Stimulated activated naive CD8-positive, alpha-beta T cell treated with anti-CD3 and anti-CD28 coated beads, Interleukin-15, Interleukin-2, amounts not matched to agents 100 U/mL and 50 U/mL, for 24 hours (primary cell): ENCODE data around the gene DIPK1B.
"Not testable (repeated sequence)": the region's sequence is repeated elsewhere in the genome, so short reads cannot be mapped to it uniquely, and the experiment has no call there.

Experiments used
- ATAC-seq: fragments of 150-1000 bp; cut with Tn5 transposase; one replicate; pipeline ENCODE4 v1.10.0; 2021
- DNase-seq: peaks from one replicate; pipeline ENCODE4 v3.0.0; 2021

Gene DIPK1B

DNA sequence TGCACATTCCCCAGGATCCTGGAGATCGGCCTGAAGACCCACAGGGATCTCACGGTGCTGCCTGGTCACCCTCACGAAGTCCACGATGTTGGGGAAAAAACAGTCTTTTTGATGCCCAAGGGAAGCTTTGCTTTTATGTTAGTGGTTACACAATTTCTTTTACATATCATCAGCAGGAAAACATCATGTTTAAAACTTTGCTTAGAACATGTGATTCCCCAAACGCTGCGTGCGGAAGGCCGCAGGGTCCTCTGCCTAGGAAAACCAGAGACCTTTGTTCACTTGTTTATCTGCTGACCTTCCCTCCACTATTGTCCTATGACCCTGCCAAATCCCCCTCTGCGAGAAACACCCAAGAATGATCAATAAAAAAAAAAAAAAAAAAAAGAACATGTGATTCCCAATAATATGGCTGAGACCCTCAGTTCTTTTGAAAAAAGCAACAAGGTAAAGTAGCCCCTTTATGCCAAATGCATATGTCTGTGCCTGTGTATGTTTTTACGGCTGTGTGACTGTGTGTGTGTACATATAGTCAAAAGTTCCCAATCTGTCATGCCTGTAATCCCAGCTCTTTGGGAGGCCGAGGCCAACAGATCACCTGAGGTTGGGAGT is 13.6 kb upstream of the DIPK1B start:
- no peak for ATAC-seq
- DNase-seq, result no peak

DNA sequence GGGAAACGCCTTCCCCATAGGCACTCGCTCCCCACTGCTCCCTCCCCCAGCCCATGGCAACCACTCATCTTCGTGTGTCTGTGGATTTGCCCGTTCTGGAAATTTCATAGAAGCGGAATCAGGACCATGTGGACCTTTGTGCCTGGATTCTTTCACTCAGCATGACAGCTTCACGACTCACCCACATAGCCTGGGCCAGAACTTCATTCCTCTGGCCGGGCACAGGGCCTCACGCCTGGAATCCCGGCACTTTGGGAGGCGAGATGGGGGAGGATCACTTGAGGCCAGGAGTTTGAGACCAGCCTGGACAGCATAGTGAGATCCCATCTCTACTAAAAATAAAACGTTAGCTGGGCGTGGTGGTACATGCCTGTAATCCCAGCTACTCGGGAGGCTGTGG is 12.1 kb upstream of the DIPK1B start:
- no peak for DNase-seq
- no peak for ATAC-seq

DNA sequence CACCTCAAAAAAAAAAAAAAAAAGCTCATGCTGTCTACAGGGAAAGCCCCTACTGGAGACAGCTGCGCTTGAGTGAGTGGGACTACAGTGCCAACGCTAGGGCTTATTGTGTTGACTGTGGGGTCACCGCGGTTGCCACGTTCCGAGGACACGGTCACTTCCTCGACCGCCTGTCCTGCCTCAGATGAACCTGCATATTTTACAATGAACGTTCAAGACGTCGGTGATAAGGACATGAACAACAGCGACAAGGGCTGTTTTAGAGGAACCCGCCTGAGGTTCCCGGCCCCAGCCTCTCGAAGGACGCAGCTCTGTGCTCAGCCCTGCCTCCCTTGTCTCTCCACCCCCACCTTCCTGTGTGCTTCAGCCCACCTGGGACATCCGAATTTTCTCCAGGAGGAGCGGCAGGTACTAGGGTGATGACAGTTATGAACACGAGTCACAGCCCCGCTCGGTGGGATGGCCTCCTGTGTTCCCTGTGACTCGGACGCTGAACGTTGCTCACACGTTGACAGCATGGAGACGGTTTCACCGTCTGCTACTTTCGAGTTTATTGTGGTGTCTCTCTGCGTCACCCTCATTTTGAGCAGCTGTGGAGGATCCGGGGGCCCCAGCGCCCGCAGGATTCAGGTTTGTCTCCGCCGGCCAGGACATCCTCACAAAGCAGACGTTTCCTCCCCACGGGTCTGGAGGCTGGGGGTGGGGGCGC is 11.3 kb upstream of the DIPK1B start:
- ATAC-seq (peak; percentile 96), DNase-seq (peak; percentile 76)

DNA sequence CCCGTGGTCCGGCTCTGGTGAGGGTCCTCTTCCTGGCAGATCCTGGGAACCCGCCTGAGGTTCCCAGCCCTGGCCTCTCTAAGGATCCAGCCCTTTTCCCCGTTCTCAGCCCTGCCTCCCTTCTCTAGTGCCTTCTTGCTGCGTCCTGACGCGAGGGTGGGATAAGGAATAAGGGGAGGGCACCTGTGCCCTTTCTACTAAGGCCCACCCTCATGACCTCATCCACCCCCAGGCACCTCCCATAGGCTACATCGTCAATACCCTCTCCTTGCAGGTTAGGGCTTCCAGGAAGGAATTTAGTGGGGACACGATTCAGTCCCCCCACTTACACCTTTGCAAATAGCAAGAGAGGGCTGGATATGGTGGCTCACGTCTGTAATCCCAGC is 10.7 kb upstream of the DIPK1B start:
- DNase-seq (no peak), ATAC-seq (no peak)

DNA sequence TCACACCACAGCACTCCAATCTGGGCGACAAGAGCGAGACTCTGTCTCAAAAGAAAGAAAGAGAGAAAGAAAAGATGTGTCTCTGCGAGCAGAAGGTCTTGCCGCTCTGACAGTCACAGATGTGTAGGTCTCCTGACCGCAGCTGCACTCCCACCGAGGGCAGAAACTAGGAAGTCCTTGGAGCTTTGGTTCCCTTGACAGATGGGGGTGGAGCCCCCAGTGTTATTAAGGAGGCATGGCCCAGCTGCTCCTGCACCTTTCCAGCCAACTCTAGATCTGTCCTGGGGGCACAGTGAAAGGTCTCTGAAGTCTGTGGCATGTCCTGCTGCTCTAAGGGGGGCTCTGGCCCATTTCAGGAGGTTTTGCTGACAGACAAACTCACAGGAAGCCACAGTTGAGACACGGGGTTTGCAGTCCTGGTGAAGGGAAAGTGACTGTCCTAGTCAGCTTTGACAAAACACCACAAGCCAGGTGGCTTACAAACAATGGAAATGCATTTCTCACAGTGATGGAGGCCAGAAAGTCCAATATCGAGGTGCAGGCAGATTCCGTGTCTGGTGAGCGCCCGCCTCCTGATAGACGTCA is 9.0 kb upstream of the DIPK1B start:
- ATAC-seq, result no peak

DNA sequence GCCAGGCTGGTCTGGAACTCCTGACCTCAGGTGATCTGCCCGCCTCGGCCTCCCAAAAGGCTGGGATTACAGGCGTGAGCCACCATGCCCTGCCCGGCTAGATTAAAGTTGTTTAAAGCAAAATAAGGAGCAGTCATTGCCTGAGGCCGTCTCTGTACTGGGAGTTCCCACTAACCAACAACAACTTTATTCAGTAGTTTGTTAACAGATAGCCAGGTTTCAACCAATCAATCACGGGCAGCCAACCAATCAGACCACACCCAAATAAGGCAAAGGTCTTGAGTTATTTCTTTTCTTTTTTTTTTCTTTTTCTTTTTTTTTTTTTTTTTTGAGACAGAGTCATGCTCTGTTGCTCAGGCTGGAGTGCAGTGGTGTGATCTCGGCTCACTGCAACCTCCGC is 7.6 kb upstream of the DIPK1B start:
- ATAC-seq, DNase-seq: not testable (repeated sequence)

More for the DNA sequence above, 9.0 kb upstream of the DIPK1B start:
- no peak for DNase-seq

DNA sequence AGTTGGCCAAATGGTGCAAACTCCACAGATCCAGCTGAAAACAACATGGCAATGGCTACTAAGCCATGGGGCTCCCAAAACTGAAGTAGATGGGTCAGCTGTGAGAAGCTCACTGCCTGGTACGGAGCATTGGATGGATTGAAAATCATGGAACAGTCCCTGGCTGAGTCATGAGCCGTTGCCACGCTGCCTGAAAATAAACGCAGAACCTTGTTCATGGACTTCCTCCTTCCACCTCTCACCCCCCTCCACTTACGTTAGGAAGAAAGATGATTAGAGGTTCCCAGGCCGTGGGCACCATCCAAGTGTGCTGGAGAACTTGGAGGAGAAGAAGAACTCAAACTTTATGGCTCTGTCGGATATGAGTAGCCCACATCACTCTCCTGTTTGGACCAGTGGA is 6.8 kb upstream of the DIPK1B start:
- ATAC-seq (no peak), DNase-seq (no peak)

DNA sequence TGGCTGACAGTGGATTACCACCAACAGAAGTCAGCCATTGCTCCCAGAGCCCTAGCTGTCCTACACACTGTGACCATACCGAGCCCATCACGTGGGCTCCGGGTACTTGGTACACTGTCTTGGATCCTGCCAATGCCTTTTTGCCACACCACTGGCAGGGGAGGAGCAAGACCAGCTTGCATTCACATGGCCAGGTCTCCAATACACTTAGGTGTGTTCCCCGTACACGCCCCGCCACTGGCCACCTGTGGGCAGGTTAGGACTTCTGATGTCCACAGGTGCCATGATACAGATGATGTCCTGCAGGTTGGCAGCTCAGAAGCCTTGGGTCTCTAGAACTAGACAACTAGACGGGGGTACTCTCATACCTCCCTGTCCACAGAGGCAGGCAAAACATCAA is 5.4 kb upstream of the DIPK1B start:
- DNase-seq, result no peak
- ATAC-seq, result no peak

DNA sequence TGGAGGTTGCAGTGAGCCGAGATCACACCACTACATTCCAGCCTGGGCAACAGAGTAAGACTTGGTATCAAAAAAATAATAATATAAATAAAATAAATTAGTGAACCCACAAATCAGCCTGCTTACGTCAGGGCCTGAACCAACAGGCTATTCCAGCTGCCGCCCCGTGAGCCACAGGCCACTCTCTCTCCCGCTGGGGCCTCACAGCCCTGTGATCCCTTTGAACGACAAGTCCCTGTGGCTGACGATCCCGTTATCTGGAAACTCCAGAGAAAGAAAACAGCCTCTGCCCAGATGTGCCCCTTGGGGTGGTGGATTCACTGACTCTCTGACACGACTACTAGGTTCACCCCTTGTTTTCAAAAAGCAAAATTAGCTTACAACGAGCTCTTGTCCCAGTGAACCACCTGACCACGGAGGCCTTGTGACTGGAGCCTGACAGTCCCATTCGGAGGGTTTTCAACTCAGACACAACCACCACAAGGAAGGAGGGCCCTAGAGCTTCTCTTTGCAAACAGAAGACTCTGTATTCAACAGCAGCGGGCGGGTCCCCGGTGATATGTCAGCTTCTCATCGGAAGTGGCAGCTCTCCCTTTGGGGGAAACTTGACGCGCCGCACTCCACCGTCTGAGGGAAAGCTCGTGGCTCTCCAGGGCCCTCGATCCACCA is 4.4 kb upstream of the DIPK1B start:
- ATAC-seq (no peak), DNase-seq (no peak)

DNA sequence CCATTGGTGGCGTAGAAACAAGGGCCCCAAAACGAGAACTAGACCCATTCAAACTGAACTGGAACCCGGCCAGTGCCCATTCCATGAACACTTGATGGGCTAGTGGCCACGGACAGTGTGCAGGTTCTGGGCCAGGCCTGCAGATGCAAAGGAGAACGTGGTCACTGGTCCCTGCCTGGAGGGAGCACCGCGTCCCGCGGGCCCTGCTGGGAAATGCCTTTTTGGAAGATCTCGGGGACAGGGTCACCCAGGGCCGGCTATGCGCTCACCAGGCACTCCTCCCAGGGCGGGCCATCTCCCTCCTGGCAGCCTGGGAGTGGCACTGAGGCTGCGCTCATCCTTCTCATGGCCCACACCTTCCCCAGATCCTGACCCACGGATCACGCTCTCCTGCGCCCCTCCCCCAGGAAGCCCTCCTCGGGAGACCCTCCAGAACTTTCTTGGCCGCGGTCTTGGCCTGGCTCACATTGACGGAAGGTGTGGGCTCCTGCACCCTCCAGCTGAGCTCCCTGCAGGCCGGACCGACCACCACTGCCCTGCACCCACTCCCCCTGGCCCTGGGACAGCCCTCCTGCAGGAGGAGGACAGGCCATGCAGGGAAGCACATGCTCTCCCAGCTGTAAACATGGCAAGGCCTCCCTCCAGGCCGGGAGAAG is 2.8 kb upstream of the DIPK1B start:
- ATAC-seq (no peak), DNase-seq (no peak)

DNA sequence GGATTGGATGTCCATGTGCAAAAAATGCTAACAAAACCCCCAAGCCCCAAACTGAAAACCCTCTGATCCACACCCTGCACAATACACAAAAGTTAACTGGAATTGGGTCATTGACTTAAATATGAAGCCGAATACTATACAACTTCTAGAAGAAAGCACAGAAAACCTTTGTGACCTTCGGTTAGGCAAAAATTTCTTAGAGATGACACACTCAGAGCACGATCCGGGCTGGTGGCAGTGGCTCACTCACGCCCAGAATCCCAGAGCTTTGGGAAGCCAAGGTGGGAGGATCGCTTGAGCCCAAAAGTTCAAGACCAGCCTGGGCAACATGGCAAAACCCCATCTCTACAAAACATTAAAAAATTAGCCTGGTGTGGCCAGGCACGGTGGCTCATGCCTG is 1.8 kb upstream of the DIPK1B start:
- DNase-seq (no peak), ATAC-seq (no peak)

DNA sequence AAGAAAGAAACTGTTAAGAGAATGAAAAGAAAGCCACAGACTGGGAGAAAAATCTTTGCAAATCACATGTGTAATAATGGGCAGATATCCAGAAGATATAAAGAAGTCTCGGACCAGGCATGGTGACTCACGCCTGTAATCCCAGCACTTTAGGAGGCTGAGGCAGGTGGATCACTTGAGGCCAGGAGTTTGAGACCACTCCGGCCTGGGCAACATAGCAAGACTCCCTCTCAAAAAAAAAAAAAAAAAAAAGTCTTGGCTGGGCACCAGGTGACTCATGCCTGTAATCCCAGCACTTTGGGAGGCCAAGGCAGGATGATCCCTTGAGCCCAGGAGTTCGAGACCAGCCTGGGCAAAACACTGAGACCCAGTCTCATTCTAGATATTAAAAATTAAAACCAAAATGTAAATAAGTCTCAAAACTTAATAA is 1.1 kb upstream of the DIPK1B start:
- DNase-seq, ATAC-seq: not testable (repeated sequence)

DNA sequence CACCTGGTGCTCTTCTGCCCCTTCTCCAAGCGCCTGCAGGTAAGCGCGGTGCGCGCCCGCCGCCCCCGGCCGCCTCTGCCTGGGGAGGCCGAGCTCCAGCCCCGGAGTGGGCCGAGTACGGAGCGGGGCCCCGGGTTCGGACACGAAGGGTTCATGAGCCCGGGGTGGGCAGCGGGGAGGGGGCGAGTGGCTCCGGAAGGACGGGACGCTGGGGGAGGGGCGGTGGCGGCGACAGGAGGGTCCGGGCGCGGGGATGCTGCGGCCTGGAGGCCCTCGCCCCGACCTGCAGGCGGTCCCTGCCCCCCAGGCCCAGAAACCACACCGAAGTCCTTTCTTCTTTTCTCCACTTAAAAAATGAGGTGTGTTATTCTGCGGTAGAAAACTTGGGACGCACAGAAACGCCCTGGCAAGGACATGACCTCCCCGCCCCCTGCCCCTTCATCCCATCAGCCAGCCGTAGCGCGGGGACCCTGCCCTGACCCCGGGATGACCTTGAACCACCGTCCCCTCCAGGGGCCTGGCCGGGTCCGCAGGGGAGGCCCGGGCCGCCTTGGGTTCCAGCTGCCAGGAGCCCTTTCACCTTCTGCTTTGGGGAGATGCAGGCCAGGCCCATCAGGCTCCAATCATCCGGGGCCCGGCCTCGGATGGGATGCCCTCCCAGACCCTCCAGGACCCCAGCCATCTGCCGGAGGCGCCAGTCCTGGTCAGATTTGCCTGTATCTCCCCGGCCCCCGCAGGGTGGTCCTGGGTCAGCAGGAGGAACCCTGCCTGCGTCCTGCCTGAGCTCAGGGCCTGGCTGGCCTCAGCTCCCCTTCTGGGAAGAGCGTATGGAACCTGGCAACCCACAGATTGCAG is 545 bp downstream of the DIPK1B start:
- DNase-seq, result no peak

DNA sequence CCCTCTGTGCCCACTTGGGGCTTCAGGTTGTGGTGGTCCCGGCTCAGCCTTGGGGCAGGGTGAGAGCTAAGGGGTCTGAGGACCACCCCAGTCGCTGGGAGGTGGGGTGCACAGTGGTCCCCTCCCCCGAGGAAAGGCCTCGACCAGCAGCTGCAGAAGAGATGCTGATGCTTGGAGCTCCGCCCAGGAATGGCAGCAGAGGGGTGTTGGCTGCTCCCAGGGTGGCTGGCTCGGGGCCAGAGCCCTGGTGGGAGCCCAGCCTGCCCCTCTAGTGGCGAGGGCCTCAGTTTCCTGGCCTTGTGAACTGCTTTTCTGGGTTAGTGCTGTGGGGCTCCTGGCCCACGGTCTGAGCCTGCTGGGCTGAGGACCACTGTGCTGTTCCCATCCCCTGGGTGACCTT is 1.2 kb downstream of the DIPK1B start:
- ATAC-seq, result no peak
- DNase-seq, result no peak

More for the DNA sequence above, 545 bp downstream of the DIPK1B start:
- ATAC-seq, result no peak

DNA sequence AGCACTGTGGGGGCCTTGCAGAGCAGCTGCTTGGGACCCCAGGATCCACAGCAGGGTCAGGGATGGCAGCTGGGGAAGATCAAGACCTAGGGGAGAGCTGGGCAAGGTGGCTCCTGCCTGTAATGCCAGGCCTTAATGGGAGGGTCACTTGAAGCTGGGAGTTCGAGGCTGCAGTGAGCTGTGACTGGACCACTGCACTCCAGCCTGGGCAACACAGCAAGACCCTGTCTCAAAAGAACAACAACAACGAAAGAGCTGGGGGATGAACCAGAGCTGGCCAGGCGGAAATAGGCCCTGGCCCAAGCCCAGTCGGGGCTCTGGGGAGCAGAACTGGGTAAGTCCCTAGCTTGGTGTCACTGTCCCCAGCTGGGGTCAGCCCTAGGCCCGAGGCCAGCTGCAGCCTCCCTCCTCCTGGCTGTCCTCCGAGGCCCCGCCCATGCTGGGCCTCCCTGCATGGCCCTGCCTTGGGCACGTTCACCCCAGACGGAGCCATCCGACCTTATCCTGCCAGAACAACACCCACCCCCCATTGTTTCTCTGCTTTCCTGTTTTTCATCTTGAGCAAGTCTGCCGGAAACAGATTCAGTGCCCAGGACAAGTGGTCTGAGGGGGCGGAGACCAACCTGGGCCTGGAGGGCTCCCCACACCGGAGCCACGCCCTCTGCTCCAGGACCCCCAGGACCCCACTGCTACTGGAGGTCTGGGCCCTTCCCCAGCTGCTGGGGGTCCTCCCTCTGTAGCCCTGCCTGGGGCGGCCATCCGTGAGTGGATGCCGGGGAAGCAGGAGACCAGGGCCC is 1.9 kb downstream of the DIPK1B start:
- DNase-seq, result no peak
- no peak for ATAC-seq

DNA sequence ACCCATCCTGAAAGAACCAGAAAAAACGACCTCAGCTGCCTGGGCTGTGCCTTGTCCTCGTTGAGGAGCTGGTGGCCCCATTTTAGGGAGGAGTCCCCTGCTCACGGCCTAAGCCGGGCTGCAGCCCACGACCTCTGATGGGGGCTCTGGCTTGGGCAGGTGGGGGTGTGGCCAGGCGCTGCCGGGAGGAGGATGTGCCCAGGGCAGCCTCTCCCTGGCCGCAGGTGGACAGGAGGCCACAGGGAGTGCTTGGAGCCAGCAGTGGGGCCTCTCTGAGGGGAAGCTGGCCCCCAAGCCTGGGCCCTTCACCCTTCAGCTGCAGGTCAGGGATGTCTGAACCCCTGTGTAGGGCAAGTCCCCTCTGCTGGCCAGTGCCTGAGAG is 2.5 kb downstream of the DIPK1B start:
- no peak for DNase-seq
- ATAC-seq, result no peak

DNA sequence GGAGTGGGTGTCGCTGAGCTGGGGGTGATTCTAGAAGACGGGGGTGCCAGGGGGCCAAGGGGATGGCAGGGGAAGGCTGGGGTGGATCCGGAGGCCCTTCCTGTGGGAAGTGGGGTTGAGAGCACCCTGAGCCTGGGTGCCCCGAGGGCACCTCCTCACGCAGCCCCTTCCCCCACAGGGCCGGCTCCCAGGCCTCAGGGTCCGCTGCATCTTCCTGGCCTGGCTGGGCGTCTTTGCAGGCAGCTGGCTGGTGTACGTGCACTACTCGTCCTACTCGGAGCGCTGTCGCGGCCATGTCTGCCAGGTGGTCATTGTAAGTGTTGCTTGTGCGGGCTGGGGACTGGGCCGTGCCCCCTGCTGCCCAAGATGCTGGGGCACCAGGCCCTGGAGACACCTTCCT is 5.0 kb downstream of the DIPK1B start:
- ATAC-seq, result no peak
- DNase-seq, result no peak

DNA sequence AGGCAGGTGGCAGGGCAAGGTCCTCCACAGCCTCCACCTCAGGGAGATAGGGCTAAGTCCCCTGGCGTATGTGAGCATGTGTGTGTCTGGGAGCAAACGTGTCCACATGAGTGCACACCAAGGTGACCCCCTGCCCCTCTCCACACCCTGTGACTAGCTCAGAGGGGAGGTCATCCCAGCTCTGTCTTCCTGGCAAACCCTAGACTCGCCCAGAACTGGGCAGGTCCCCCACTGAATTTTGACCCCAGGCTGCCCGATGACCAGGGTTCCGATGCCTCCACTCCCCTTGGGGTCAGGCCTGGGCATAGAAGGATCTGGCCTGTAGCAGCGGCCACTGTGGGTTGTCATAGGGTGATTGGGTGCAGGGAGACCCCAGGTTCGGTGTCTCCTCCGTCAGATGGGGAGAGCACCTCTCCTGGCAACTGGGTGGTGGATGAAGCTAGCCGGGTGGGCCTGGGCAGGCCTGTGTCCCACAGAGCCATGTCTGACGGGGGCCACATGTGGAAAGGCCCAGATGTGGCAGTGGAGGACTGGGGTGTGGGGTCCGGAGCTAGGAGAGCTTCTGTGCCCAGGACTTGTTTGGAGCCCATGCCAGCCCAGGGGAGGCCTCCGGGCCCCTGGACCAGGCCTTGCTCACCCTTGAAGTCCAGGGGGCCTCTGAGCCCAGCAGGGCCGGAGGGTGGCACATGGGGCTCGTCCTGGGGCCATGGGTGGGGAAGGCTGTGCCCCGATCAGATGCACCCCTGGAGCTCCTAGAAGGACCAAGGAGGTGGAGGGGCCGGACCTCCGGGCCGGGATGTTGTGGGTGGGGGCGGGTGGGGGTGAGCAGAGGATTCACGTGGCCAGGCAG is 6.2 kb downstream of the DIPK1B start:
- DNase-seq (no peak), ATAC-seq (no peak)

DNA sequence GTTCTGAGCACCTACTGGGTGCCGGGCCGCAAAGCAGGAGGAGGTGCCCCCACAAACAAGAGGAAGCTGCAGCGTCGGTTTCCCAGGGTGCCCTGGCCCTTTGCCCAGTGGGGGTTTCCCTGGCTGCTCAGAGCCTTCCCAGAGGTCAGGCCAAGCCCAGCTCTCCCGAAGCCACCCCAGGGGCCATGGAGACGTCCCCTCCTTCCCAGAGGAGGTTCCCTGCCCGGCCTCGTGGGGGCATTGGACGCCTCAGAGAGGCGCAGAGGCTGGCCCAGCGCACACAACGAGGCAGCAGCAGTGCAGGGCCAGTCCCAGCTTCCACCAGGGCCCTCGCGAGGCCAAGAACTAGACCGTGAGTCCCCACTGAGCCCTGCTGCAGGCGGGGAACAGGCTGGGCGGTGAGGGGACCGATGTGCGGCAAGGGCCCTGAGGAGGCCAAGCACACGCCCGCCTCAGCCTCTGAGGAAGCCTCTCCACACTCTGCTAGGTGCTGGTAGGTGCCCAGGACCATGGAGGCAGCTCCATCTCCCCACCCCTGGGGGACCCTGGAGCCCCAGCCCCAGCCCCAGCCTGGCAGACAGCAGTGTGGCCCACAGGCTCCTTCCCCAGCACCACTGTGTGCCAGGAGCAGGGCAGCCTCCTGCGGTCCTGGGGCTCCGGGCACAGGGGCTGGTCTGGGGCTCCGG is 7.0 kb downstream of the DIPK1B start:
- DNase-seq (peak; percentile 43), ATAC-seq (peak; percentile 12)
